ENCODE results near the gene LARP6.

DNA sequence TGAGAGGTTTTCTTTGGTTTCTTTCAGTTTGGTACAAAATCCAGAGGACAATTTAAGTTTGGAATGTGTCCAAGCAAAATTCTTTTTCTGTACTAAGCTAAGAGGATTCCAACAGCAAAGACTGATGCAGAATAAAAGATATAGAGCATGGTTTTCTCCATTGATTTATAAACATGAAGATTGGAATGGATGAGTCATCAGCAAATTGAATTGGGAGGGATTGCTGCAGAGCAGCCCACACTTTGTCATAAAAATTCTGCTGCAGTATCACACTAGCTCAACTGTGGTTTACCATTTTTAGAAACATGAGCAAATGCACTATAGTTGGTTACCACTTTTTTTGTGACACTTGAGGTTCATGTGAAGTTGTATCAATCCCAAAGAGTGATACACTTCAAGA is 16.1 kb upstream of the LARP6 start:
- TF ChIP-seq, protein P1, sequence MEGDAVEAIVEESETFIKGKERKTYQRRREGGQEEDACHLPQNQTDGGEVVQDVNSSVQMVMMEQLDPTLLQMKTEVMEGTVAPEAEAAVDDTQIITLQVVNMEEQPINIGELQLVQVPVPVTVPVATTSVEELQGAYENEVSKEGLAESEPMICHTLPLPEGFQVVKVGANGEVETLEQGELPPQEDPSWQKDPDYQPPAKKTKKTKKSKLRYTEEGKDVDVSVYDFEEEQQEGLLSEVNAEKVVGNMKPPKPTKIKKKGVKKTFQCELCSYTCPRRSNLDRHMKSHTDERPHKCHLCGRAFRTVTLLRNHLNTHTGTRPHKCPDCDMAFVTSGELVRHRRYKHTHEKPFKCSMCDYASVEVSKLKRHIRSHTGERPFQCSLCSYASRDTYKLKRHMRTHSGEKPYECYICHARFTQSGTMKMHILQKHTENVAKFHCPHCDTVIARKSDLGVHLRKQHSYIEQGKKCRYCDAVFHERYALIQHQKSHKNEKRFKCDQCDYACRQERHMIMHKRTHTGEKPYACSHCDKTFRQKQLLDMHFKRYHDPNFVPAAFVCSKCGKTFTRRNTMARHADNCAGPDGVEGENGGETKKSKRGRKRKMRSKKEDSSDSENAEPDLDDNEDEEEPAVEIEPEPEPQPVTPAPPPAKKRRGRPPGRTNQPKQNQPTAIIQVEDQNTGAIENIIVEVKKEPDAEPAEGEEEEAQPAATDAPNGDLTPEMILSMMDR (optimal IDR thresholded peaks at IDR 0.05 in 1 of 3, IDR thresholded peaks at IDR 0.05 in 1 of 3, conservative IDR thresholded peaks at IDR 0.05 in 1 of 3; ENCODE audit: extremely low read depth in 1 of 3, insufficient read depth in 2 of 3, low read length in 3 of 3): no peak
- no peak for TF ChIP-seq EZH2 (IDR thresholded peaks at IDR 0.05; ENCODE audit: low read length)

All from keratinocyte (primary cell).